Right kidney (tissue), 1 donor: Measurements from ENCODE around the gene MTREX.

ENCODE experiments used
- DNase-seq: peaks from one replicate; pipeline ENCODE4 v3.0.0-alpha.2; 2016

Gene MTREX

DNA sequence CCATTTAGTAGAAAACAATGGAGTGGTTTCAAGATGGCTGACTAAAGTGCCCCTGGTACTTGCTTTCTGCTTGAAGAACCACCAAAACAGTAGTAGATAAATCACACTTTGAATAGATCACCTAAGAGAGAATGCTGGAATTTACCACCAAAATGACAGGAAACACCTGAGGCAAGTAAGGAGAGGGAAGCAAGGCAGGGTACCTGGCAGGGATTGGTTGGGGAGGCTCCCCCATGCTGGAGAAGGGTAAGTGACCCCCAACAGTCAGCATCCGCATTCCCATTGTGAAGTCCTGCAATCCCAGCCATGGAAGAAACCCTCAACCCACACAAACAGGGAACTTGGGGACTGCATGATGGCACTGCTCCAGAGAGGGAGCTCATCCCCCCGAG, 121.4 kb downstream of the MTREX start:
- no peak for DNase-seq

DNA sequence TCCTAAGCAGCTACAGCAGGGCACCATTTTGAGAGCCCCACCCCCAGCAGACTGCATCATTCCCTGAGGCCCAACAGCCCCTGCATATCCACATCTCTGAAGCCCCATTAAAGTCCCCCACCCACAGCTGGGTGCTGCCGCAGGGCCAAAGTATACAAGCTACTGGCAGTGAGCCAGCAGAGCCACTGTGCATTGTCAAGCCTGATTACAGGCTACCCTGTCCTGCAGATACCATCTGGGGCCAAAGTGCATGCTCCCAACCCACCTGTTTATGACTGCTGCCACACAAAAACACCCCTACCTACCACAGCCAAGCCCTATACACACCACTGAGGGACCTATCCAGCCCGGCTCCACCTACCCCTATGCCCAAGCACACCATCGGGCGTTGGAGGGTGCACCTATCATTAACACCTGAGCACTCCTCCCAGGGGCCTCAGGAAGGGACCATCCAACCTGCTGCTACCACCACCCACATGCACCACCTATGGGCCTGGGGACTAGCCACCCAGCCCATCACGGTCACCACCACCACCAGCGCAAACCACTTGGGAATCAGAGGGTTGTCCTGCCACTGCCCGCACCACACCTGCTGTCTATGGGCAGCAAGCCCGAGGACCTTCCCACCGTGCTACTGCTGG, 121.9 kb downstream of the MTREX start:
- DNase-seq, result no peak

DNA sequence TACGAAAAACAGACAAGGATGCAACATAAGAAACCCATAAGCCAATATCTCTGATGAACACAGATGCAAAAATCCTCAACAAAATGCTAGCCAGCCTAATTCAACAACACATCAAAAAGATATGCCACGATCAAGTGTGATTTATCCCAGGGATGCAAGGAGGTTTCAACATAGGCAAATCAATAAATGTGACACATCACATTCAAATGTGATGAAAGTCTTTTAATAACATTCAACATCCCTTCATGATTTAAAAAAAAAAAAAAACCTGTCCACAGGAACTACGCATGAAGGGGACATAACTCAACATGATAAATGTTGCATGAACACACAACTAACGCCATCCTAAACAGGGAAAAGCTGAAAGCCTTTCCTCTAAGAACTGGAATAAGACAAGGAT, 124.8 kb downstream of the MTREX start:
- no peak for DNase-seq

DNA sequence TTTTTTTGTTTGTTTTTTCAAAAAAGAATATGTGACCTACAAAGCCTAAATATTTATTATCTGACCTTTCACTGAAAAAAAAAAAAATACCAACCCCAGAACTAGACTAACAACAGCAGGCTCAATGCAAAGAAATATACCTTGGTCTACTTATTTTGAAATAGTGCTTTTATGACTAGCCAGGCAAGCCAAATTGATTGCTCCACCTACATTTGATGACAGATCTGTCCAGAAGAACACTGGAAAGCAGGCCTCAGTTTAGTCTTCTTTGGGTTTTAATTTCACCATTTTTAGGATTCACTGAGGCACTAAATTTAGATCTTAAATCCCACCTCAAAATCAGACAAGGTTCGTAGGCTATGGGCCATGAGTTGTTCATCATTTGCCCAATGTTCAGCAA, 129.7 kb downstream of the MTREX start:
- no peak for DNase-seq

DNA sequence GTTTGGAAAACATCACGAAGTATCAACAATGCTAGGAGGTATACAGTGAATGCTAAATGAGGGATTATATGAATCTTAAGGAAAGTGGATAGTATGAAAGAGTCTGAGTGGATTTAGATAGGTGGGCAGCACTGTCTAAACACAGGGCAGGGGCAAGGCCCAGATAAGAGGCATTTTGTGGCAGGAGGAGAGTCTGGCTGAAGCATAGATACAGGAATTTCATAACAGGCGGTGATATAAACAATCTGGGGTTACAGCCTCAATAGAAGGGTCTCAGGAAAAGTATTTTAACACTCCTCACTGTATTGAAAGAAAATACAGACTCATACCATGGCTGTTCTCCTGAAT, 130.0 kb downstream of the MTREX start:
- peak; percentile 24 for DNase-seq

DNA sequence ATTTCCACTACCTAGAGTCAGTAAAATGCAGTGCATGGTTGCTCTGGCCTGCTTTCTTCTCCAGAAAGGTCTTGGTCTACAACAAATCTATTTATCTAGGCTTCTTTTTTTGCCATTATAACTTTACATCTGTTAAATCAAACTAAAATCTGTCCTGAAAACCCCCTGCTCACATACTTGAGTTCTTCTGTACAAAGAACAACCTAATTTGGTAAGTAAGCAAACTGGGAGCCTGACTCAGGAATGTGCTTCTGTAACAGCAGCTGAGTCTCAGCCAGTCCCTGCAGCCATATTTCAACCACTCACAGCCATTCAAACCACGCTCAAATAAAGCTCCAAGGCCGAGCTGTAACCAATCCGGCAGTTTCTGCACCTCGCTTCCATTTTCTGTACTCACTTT, 131.2 kb downstream of the MTREX start:
- peak; percentile 35 for DNase-seq

DNA sequence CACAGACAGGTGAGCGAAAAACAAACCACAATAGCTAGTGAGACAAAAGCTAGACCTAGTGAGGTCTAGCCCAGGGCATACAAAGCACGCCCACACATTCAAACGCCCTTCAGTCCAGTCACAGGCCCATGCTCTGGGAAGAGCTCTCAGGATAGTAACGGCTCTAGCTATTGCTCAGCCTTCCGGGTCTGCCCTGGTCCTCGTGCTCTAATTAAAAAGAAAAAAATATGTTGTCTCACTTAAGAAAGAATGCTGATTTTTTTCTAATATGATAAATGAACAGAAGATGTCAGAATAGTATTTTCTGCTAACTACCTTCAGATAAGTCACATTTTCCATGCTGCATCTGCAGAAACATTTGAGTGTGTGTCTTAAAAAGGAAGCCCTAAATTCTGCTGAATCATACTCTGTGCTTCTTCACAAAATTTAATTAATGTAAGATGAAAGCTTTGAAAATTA, 132.4 kb downstream of the MTREX start:
- no peak for DNase-seq

DNA sequence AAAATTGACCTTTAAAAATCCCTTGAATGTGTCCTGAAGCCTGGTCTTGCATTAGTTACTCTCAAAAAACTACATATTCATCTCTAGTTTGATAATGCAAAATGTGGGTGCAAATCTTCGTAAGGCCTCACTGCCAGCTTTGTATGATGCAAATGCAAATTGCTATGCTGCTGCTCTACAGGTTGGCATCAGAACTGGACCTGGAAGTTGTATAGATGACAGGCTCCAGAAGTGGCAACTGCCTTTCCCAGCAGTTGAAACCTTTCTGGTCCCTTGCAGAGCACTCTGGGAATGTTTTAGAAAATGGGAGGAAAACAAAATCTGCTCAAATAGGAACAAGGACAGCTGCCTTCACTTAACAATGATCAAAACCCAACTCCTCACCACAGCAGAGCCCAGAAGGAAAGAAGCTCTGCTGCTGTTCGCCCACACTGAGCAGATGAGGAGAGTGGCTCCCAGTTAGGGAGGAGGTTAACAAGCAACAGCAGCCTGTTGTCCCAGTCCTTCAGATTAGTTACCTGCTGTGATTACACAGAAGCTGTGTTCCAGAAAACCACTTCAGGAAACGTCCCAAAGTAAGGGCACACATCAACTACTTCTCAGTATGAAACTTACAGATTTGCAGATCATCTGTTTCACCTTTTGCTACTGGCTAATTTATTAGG, 133.4 kb downstream of the MTREX start:
- no peak for DNase-seq

DNA sequence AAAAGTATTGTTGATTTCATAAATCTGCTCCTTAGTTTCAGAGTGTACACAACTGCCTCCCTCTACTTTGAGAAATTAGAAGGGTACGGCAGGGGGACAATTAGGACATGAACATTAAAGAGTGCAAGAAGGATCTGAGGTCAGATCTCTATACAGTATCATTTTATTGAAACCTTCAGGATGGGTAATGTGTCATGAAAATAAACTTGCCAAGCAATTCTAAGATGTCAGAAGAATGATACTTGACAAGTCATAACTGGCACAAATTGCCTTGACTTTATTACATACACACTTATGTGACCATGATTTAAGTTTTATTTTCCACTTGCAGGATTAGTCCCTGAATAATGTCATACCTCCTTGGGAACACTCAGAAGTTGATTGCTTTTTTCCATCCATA, 134.2 kb downstream of the MTREX start:
- DNase-seq, result no peak

DNA sequence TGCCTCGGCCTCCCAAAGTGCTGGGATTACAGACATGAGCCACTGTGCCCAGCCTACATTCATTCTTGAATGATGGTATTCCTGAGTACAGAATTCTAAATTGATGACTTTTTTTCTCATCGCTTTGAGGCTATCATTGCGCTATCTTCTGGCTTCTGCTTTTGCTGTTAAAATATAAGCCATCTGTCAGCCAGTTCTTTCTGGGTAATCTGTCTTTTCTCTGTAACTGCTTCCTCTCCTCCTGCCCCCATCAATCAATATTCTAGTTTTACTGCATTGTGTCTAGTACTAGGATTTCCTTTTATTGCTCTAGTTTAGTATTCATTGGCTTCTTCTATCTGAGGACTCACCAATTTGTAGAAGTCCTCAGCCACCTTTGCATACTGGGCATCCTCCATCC, 138.0 kb downstream of the MTREX start:
- DNase-seq, result no peak

DNA sequence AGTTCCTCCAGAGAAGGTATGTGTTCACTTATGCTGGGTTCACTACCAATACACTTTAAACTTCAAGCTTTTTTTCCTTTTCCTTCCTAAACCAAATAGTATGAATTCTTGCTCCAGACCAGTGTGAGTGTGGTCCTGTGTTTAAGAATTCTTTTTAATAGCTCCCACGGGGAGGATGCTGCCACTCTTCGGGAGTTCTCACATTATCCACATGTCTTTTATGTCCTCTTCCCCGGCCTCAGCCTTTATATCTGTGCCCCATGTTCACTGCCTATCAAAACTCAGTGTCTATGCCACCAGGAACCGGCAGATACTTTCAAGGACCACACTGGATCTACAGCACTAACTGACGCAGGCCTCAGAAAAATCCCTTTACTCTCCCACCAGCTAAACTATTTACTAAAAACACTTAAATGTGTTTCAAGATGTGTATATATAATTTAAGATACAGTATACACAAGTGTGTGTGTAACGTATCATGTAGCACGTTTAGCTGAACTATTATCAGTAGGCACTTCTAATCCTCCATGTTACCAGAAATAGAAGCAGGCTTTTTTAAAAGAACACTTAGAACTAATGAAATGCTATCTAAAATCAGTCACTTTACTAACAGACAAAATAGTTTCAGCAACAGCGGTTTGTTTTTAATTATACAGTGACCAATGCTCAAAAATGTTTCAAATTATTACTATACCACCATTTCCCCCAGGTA, 139.0 kb downstream of the MTREX start:
- DNase-seq, result no peak

DNA sequence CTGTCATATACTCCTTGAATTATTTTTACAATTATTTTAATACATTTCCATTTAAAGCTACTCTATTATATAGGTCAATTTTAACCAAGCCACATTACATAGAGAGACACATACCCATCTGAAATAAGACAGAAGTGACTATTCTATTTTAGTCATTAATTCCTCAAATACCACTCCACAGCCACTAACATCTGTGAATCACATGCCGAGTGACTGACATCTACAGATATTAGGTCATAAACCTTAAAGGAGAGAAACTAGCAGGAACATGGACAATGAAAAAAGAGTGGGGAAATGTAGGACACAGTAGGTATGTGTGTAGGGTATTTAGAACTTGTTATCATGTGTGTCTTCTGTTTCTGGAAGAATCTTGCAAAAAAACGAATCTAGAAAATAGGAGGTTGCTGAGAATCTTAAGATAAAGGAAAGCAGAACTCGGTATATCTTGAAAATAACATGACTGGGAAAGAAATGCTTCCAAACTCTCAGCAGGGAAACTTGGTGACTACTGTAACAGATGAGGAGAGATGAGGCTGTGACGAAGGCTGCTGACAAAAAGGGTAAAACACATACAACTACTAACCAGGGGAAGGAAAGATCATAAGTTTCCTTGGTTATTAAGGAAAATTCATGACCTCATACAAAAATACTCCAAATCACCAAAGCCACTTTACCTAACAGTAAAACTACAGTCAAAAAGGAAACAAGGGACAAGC, 142.4 kb downstream of the MTREX start:
- no peak for DNase-seq

DNA sequence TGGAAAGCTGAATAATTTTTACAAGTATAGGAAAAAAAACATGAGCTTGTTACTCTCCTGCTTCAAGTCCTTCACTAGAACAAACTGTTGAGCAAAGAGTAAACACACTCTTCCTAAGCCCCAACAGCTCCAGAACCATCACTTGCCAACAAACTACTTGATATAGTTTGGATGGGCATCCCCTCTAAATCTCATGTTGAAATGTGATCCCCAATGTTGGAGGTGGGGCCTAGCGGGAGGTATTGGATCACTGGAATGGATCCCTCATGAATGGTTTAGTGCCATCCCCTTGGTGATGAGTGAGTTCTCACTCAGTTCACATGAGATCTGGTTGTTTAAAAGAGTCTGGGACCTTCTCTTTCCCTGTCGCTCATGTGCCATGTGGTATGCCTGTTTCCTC, 144.2 kb downstream of the MTREX start:
- DNase-seq, result no peak

DNA sequence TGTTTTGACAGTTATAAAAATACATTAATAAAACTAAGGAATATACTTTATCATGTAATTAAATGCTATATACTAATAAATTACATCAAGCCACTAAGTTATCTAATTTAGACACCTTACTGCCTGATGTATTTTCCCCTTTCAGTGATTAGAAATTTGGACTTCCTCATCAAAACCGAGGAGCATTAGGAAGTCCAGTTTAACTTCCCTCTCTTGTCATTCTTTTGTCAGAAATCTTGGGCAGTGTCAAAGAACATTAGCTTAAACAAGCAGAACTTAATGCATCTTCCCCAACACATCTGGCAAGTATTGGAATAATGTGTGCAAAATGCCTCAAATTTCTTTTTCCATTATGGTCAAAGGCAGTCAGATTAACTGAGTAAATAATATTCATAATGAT, 145.4 kb downstream of the MTREX start:
- no peak for DNase-seq

DNA sequence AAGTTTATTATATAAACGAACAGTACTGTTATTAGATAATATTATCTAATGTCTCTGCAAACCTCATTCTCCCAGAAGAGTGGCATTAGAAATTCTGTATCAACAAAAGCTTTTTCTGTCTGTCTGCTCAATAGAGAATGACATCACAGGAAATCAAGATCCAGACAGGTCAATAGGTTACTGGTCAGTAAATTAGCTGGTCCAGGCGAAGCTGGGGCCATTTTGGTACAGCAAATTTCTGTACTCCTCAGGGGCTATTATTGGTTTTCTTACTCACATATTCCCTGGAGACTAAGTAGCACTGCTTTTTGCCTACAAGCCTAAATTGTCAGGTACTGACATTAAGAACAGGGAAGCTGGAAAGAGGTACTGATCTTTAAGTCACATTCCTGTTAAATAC, 146.5 kb downstream of the MTREX start:
- DNase-seq, result no peak

DNA sequence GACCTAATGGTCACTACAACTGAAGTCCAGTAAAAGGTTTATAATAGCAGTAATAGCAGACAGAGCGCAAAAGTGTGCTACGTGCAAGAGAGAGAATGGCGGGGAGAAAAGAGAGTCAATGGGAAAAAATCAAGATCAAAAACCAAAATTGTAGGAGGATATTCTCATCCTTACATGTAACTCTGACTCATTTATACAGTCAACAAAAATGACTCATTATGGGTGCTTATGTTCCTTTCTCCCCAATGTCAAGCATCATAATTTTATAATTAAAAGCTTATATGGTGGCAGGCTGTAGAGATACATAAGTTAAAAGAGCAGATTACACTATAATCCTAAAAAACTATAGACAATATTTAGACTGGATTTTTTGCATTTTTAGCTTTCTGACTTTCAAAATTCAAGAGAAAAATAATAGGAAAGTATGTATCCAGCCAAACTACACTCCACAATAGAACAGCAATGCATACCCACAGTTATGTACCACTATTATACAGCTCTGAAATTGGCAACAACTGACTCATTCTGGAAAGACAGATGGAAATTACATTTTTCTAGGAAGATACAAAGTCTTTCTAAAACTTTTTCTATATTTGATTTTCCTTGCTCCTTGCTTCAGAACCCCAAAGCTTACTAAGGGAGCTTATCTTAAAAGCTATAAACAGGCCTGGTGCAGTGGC, 148.6 kb downstream of the MTREX start:
- DNase-seq, result no peak

DNA sequence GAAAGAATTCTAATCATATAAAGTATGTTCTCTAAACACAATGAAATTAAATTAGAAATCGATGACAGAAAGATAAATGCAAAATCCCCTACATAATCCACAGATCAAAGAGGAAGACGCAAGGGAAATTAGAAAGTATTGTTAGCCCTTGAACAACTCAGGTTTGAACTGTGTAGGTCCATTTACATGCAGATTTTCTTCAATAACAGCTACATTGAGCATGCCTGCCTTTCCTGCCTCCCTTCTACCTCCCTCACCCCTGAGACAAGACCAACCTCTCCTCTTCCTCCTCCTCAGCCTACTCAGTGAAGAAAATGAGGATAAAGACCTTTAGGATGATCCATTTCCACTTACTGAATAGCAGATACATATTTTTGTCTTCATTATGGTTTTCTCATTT, 151.8 kb downstream of the MTREX start:
- DNase-seq, result no peak

DNA sequence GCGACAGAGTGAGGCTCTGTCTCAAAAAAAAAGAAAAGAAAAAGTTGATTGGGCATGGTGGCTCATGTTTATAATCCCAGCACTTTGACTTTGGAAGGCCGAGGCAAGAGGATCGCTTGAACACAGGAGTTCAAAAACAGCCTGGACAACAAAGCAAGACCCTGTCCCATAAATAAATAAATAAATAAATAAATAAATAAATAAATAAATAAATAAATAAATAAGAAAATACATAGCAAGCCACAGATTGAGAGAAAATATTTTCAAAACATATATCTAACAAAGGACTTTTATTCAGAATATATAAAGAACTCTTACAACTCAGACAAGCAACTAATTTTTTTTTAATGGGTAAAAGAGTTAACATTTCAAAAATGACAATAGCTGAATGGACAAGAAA, 155.8 kb downstream of the MTREX start:
- DNase-seq, result no peak

DNA sequence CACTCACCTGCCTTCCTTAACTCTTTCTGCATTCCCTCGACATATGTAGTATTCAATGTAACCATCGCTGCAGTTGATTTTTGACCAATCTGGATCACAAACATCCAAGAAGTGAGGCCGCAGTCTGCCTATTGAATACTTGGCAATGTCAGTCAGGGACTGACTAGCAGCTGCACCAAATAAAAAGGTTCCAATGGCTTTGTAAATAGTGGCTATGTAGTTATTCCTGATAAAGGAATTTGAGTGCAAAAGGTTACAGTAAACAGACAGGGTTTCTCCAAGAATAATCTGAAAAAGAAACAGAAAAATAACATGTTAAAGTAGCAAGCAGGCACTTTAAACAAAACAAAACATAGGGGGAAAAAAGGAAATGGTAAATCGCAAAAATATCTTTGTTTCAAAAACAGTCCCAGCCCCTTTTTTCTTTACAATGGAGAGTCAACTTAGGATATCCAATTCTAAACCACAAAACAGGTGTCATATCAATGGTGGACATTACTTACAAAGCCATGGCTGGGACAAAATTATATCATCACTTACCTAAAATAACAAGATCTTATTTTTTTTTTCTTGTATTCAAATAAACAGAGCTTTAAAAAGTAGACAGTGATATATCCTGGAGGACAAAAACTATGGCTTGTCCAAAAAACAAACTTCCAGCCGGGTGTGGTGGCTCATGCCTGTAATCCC, 160.2 kb downstream of the MTREX start:
- no peak for DNase-seq

DNA sequence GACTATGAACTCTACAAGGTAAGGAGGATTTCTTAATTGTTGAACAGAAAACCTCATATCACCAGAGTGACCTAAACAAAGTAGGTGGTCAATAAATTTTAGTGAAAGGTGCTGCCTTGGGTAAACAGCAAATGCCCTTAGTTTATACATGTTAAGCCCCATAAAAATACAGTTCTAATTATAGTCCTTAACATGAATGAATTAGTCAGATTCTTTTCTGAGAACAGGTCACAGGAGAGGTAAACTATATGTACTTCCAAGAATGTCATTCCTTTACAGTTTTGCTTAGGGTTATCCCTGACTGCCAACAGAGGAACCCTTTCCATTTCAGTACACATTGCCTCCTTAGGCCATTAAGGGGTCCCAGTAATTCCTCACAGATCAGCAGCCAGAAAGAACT, 162.1 kb downstream of the MTREX start:
- DNase-seq, result no peak

DNA sequence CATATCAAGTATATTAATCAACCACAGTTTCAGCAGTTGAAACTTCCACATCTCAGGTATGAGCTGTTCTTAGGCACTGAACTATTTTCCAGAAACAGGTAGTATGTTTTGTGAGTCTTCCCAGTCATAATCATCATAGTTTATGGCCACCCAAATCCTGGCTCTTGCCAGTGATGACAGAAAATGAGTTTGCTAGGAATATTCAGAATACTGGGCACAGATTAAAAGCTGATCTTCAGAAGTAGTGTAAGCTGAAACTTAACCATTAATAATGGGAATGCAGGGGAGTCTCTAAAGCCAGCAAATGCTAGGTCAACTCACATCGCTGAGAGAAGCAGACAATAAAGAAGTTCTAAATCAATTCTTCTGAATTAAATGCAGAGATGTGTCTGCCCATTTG, 162.5 kb downstream of the MTREX start:
- no peak for DNase-seq

DNA sequence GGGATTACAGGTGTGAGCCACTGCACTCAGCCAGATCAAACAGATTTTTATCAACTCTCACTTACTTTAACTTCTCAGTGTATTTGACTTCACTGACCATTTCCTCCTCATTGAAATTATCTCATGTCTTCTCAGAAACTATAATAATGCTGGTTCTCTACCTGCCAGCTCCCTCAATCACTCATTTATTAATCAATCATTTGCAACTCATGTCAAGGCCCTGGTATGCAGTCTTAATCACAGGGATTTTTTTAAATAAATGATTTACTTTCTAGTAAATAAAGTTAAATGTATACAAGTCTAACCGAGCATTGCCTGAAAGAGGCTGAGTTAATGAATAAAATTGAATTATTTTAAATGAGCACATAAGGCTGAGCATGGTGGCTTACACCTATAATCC, 163.7 kb downstream of the MTREX start:
- no peak for DNase-seq
